CD4-positive, alpha-beta memory T cell (primary cell): ENCODE data around the gene RASGRP4. TPM values are rescaled to one million over a fixed set of nuclear protein-coding genes. Genes with fewer than 3 reads are reported as not detected.
"Not testable (repeated sequence)": the region's sequence is repeated elsewhere in the genome, so short reads cannot be mapped to it uniquely, and the experiment has no call there.

ENCODE experiments used
- CTCF ChIA-PET: fragments of 350-600 bp; sonication (Branson Sonifier 250); formaldehyde crosslinking; loops from one replicate; lab custom pipeline; 2021; ENCODE audit warnings: inconsistent platforms; ENCODE audit not compliant: partially characterized antibody; lab: Charles Lee
- POLR2A ChIA-PET: fragments of 350-600 bp; sonication (Branson Sonifier 250); formaldehyde crosslinking; loops from one replicate; lab custom pipeline; 2021; ENCODE audit not compliant: partially characterized antibody; lab: Charles Lee
- DNase-seq, 5 donors: peaks; one replicate each; pipeline versions ENCODE4 v3.0.0 to v3.0.0-alpha.2; 2020 to 2022; ENCODE audit warnings: mixed read lengths in 1 of 5
- H3K27ac ChIP-seq: one replicate; pipeline ENCODE4 v1.7.0; 2013; ENCODE audit warnings: low read depth, low read length
- H3K27me3 ChIP-seq: 2 replicates; pipeline ENCODE4 v1.7.0; 2013; ENCODE audit warnings: mild to moderate bottlenecking, low read length, moderate library complexity; ENCODE audit not compliant: insufficient read depth
- H3K36me3 ChIP-seq: 2 replicates; pipeline ENCODE4 v1.7.0; 2013; ENCODE audit warnings: mild to moderate bottlenecking, low read length, moderate library complexity; ENCODE audit not compliant: insufficient read depth
- H3K4me1 ChIP-seq: 2 replicates; pipeline ENCODE4 v1.7.0; 2013; ENCODE audit warnings: mild to moderate bottlenecking, low read length, moderate library complexity; ENCODE audit not compliant: insufficient read depth
- H3K4me3 ChIP-seq, 2 donors: one replicate each; pipeline ENCODE4 v1.7.0; 2013; ENCODE audit warnings: low read length in 2 of 2, mild to moderate bottlenecking in 1 of 2
- H3K9me3 ChIP-seq, 2 donors: one replicate each; pipeline ENCODE4 v1.7.0; 2013; ENCODE audit warnings: low read length in 2 of 2, control low read depth in 1 of 2; ENCODE audit not compliant: control insufficient read depth in 1 of 2
- H3K27ac Mint-ChIP-seq, 7 donors: one replicate each; pipeline ENCODE4 v1.8.0; 2020 to 2021; ENCODE audit warnings: mixed read lengths in 7 of 7, mild to moderate bottlenecking in 6 of 7, inconsistent platforms in 3 of 7, moderate library complexity in 3 of 7
- H3K27me3 Mint-ChIP-seq, 2 donors: one replicate each; pipeline ENCODE4 v1.8.0; 2020 to 2021; ENCODE audit warnings: mixed read lengths in 2 of 2
- H3K36me3 Mint-ChIP-seq, 2 donors: one replicate each; pipeline ENCODE4 v1.8.0; 2020 to 2021; ENCODE audit warnings: mixed read lengths in 2 of 2, inconsistent platforms in 1 of 2, mild to moderate bottlenecking in 1 of 2
- H3K4me1 Mint-ChIP-seq, 4 donors: one replicate each; pipeline ENCODE4 v1.8.0; 2020 to 2021; ENCODE audit warnings: mixed read lengths in 4 of 4, mild to moderate bottlenecking in 1 of 4
- H3K4me3 Mint-ChIP-seq, 8 donors: one replicate each; pipeline ENCODE4 v1.8.0; 2020 to 2021; ENCODE audit warnings: mixed read lengths in 8 of 8, mild to moderate bottlenecking in 7 of 8, moderate library complexity in 6 of 8, inconsistent platforms in 3 of 8
- H3K9me3 Mint-ChIP-seq, 8 donors: one replicate each; pipeline ENCODE4 v1.8.0; 2020 to 2021; ENCODE audit warnings: mixed read lengths in 8 of 8, mild to moderate bottlenecking in 5 of 8, inconsistent platforms in 3 of 8, moderate library complexity in 1 of 8
- intact Hi-C: fragments of 100-400 bp; cut with micrococcal nuclease; formaldehyde crosslinking; loops from one replicate; pipeline ENCODE4 v1.15.1; 2023
- polyA plus RNA-seq, 2 donors: library from polyadenylated mRNA; unstranded; fragments of 300-500 nt; fragmentation: Illumina TruSeq; gene quantifications; one replicate each; pipeline ENCODE4 v1.2.3, GENCODE V29; 2021
- total RNA-seq, 2 experiments: library from RNA; stranded (reverse); gene quantifications; one replicate each; pipeline ENCODE4 v1.2.3, GENCODE V29; 2021

Gene RASGRP4
- total and polyA plus RNA-seq, 4 experiments from 2014 or later, result 0.06 to 0.33 (median 0.31) TPM; not detected in 1

GRCh38 chr19:38417146-38417543 lies 8.9 kb downstream of the RASGRP4 start:
- Histone ChIP-seq H3K9me3 (no peaks in the 10 kb centered on the region), H3K27ac (peak overlapping the region; percentile 52), H3K36me3 (no peaks in the 10 kb centered on the region), H3K27me3 (no peaks in the 10 kb centered on the region), H3K4me3 (peak overlapping the region in 1 of 2 donors; percentile 58), H3K4me1 (peaks cover 20% of the 10 kb centered on the region)
- peak overlapping the region in 6 of 7 donors; percentile 82 to 96 (median 93) for H3K27ac Mint-ChIP-seq
- peaks cover 0 to 1% (median 0%) of the 10 kb centered on the region in 8 donors for H3K9me3 Mint-ChIP-seq
- peaks cover 0 to 2% of the 10 kb centered on the region in 2 donors for H3K36me3 Mint-ChIP-seq
- H3K4me1 Mint-ChIP-seq, result peaks cover 18 to 29% (median 22%) of the 10 kb centered on the region in 4 donors
- POLR2A ChIA-PET, result no interaction called here
- no peak for DNase-seq
- peaks cover 0 to 2% of the 10 kb centered on the region in 2 donors for H3K27me3 Mint-ChIP-seq
- intact Hi-C loops, result no loop called here
- CTCF ChIA-PET, result interaction anchor here (2.2 kb wide), 1 partner anchor 14 kb away, joined by 8 read pairs; the partner anchor contains the start of gene FAM98C
- H3K4me3 Mint-ChIP-seq, result peak overlapping the region in 7 of 8 donors; percentile 79 to 90 (median 87)

- no peaks in the 10 kb centered on the region for H3K36me3 ChIP-seq
- H3K4me1 Mint-ChIP-seq, result peaks cover 13 to 19% (median 15%) of the 10 kb centered on the region in 4 donors
- peaks cover 18% of the 10 kb centered on the region for H3K4me1 ChIP-seq
- H3K9me3 ChIP-seq, result no peaks in the 10 kb centered on the region
- H3K27me3 ChIP-seq, result no peaks in the 10 kb centered on the region
- intact Hi-C loops, result no loop called here
- H3K27me3 Mint-ChIP-seq, result no peaks in the 10 kb centered on the region
- no peak overlapping the region for H3K4me3 ChIP-seq
- H3K36me3 Mint-ChIP-seq, result peaks cover 0 to 5% of the 10 kb centered on the region in 2 donors
- H3K4me3 Mint-ChIP-seq, result no peak overlapping the region
- CTCF ChIA-PET, result interaction anchor here (1.8 kb wide), 1 partner anchor 10 kb away, joined by 16 read pairs; the partner anchor contains the start of gene FAM98C
- DNase-seq, result no peak
- POLR2A ChIA-PET, result interaction anchor here (1.0 to 1.5 kb wide), 2 partner anchors 11 to 35 kb away, joined by 3 to 6 read pairs; partner anchors contain the start of gene FAM98C
- H3K27ac Mint-ChIP-seq, result no peak overlapping the region
- H3K27ac ChIP-seq, result no peak overlapping the region
- peaks cover 0 to 3% (median 0%) of the 10 kb centered on the region in 8 donors for H3K9me3 Mint-ChIP-seq
Measured at GRCh38 chr19:38413416-38413815, 12.6 kb downstream of the RASGRP4 start.

GRCh38 chr19:38412961-38413360 lies 13.1 kb downstream of the RASGRP4 start:
- H3K27ac ChIP-seq, result no peak overlapping the region
- peaks cover 0 to 3% (median 0%) of the 10 kb centered on the region in 8 donors for H3K9me3 Mint-ChIP-seq
- H3K27me3 Mint-ChIP-seq, result no peaks in the 10 kb centered on the region
- peaks cover 13% of the 10 kb centered on the region for H3K4me1 ChIP-seq
- no peak overlapping the region for H3K4me3 ChIP-seq
- H3K4me1 Mint-ChIP-seq, result peaks cover 11 to 16% (median 12%) of the 10 kb centered on the region in 4 donors
- no peak overlapping the region for H3K4me3 Mint-ChIP-seq
- ChIA-PET CTCF (interaction anchor here (1.8 kb wide), 1 partner anchor 10 kb away, joined by 16 read pairs; the partner anchor contains the start of gene FAM98C), POLR2A (interaction anchor here (1.5 kb wide), 1 partner anchor 10 kb away, joined by 6 read pairs; the partner anchor contains the start of gene FAM98C)
- peaks cover 0 to 5% of the 10 kb centered on the region in 2 donors for H3K36me3 Mint-ChIP-seq
- H3K9me3 ChIP-seq, result no peaks in the 10 kb centered on the region
- H3K36me3 ChIP-seq, result no peaks in the 10 kb centered on the region
- DNase-seq, result no peak
- H3K27ac Mint-ChIP-seq, result no peak overlapping the region
- no peaks in the 10 kb centered on the region for H3K27me3 ChIP-seq
- intact Hi-C loops, result no loop called here

- Histone ChIP-seq H3K4me1 (peaks cover 9% of the 10 kb centered on the region), H3K27me3 (no peaks in the 10 kb centered on the region), H3K36me3 (no peaks in the 10 kb centered on the region), H3K4me3 (no peak overlapping the region), H3K27ac (no peak overlapping the region), H3K9me3 (no peaks in the 10 kb centered on the region)
- Mint-ChIP-seq H3K4me3 (no peak overlapping the region), H3K4me1 (peaks cover 6 to 11% (median 8%) of the 10 kb centered on the region in 4 donors), H3K9me3 (peaks cover 0 to 3% (median 0%) of the 10 kb centered on the region in 8 donors), H3K27me3 (no peaks in the 10 kb centered on the region), H3K36me3 (peaks cover 0 to 4% of the 10 kb centered on the region in 2 donors), H3K27ac (peak overlapping the region in 1 of 7 donors; percentile 77)
- ChIA-PET POLR2A (interaction anchor here (1.5 kb wide), 1 partner anchor 10 kb away, joined by 6 read pairs; the partner anchor contains the start of gene FAM98C), CTCF (interaction anchor here (1.7 kb wide), 1 partner anchor 10 kb away, joined by 6 read pairs; the partner anchor contains the start of gene FAM98C)
- intact Hi-C loops, result no loop called here
- no peak for DNase-seq
Measured at GRCh38 chr19:38412491-38412890, 13.5 kb downstream of the RASGRP4 start.

- H3K4me3 Mint-ChIP-seq, H3K27me3 ChIP-seq, DNase-seq, H3K27me3 Mint-ChIP-seq, POLR2A ChIA-PET, H3K4me1 Mint-ChIP-seq, H3K36me3 Mint-ChIP-seq, H3K4me1 ChIP-seq, H3K9me3 Mint-ChIP-seq, H3K9me3 ChIP-seq, H3K4me3 ChIP-seq, H3K27ac ChIP-seq, intact Hi-C loops, H3K36me3 ChIP-seq: not testable (repeated sequence)
- H3K27ac Mint-ChIP-seq, result peak overlapping the region in 1 of 7 donors; percentile 53
- CTCF ChIA-PET, result interaction anchor here (1.7 kb wide), 1 partner anchor 9 kb away, joined by 6 read pairs; the partner anchor contains the start of gene FAM98C
Measured at GRCh38 chr19:38411898-38412297, 14.1 kb downstream of the RASGRP4 start.

GRCh38 chr19:38411041-38411712 lies 14.8 kb downstream of the RASGRP4 start:
- POLR2A ChIA-PET, result no interaction called here
- Histone ChIP-seq H3K36me3 (peaks cover 4% of the 10 kb centered on the region), H3K4me3 (no peak overlapping the region), H3K27ac (no peak overlapping the region), H3K4me1 (no peaks in the 10 kb centered on the region), H3K27me3 (no peaks in the 10 kb centered on the region), H3K9me3 (no peaks in the 10 kb centered on the region)
- Mint-ChIP-seq H3K9me3 (peaks cover 0 to 3% (median 0%) of the 10 kb centered on the region in 8 donors), H3K36me3 (peaks cover 5 to 7% of the 10 kb centered on the region in 2 donors), H3K4me1 (no peaks in the 10 kb centered on the region), H3K27me3 (no peaks in the 10 kb centered on the region), H3K27ac (peak overlapping the region in 1 of 7 donors; percentile 43), H3K4me3 (peak overlapping the region in 1 of 8 donors; percentile 41)
- DNase-seq, result no peak
- CTCF ChIA-PET, result interaction anchor here (1.7 kb wide), 1 partner anchor 8 kb away, joined by 6 read pairs; the partner anchor contains the start of gene FAM98C
- intact Hi-C loops, result no loop called here

GRCh38 chr19:38410407-38410806 lies 15.6 kb downstream of the RASGRP4 start:
- H3K36me3 Mint-ChIP-seq, H3K27me3 ChIP-seq, CTCF ChIA-PET, DNase-seq, H3K9me3 Mint-ChIP-seq, H3K4me1 Mint-ChIP-seq, H3K27ac ChIP-seq, intact Hi-C loops, H3K36me3 ChIP-seq, H3K4me3 ChIP-seq, H3K27me3 Mint-ChIP-seq, H3K9me3 ChIP-seq, H3K4me1 ChIP-seq: not testable (repeated sequence)
- POLR2A ChIA-PET, result interaction anchor here (0.6 to 1.1 kb wide), 2 partner anchors 15 to 211 kb away, joined by 3 read pairs; no protein-coding TSS in a partner anchor
- Mint-ChIP-seq H3K4me3 (peak overlapping the region in 1 of 8 donors; percentile 26), H3K27ac (peak overlapping the region in 2 of 7 donors; percentile 30 to 32)
